PC-9 (cell line): ENCODE measurements around the gene AOPEP.

Source experiments
- EZH2 ChIP-seq: fragments of 200-600 bp; sonication (generic); IDR thresholded peaks from 2 replicates; pipeline ENCODE4 v1.8.0; 2017; ENCODE audit warnings: antibody characterized with exemption, low read depth
- TF ChIP-seq, protein P1 (sequence below): fragments of 200-600 bp; sonication (generic); conservative IDR thresholded peaks from 2 replicates; pipeline ENCODE4 v1.6.1; 2017; ENCODE audit warnings: mixed run types, antibody characterized with exemption, mild to moderate bottlenecking, moderate library complexity

DNA sequence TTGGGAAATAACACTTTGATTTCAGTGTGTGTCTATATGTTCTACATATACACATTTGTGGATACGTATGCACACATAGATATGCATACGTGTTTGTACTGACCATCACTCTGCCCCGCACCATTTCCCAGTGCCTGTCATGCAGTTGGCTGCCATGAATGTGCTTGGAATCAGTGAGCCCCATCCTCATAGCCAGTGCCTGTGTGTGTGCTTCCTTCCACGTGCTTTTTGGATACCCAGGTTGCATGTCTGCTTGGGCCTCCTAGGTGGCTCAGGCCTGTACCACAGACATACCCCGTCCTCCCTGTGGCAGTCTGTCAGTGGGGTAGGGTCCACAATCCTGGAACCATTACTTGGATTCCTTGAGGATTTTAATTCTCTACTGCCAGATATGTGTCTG, 347.4 kb downstream of the AOPEP start:
- TF ChIP-seq, protein P1, sequence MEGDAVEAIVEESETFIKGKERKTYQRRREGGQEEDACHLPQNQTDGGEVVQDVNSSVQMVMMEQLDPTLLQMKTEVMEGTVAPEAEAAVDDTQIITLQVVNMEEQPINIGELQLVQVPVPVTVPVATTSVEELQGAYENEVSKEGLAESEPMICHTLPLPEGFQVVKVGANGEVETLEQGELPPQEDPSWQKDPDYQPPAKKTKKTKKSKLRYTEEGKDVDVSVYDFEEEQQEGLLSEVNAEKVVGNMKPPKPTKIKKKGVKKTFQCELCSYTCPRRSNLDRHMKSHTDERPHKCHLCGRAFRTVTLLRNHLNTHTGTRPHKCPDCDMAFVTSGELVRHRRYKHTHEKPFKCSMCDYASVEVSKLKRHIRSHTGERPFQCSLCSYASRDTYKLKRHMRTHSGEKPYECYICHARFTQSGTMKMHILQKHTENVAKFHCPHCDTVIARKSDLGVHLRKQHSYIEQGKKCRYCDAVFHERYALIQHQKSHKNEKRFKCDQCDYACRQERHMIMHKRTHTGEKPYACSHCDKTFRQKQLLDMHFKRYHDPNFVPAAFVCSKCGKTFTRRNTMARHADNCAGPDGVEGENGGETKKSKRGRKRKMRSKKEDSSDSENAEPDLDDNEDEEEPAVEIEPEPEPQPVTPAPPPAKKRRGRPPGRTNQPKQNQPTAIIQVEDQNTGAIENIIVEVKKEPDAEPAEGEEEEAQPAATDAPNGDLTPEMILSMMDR: no peak
- no peak for TF ChIP-seq EZH2
